GM19438 (cell line): ENCODE data around the gene TFDP1.

Experiments
- ATAC-seq: cut with Tn5 transposase; IDR thresholded peaks from one replicate; pipeline ENCODE4 v1.9.1; 2021; ENCODE audit warnings: low read depth; ENCODE audit not compliant: unreplicated experiment

The TFDP1 gene

DNA sequence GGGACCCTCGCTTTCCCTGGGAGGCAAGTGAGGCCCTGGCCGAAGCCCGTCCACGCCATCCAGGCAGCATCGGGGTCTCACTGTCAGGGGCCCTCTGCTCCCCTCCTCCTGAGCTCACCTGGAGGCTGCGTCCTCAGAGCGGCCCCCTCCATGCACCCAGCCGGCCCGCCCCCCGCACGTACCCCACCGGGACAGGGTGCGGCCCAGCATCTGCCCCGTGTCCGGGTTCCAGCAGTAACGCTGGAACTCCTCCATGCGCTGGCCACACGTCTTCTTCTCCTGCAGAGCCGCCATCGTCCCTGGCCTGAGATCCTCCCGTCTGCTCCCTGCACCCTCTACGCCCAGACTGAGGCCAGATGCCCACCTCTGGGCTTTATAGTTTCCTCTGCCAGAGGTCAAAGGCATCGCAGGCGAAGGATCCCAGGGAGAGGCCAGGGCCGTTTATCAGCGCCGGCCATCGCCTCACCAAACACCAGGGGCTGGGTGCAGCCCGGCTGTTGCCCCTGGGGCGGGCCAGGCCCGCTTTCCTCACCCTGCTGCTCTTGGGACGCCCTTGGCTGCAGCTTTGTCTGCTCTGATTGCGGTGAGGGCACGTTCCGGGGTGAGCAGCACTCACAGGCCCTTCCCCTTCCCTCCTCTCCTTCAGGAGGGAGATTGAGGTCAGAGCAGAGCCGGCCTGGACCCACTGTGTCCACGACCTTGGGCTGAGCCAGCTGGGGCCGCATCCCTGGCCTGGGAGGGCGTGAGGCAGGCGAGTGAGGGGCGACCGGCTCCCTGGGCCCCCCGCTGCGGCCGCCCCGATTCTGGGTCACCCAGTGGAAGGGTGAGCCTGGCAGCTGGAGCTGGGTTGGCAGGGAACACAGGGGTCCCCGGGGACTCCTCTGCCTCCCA is 73.5 kb downstream of the TFDP1 start, which contains the start of gene ATP4B:
Gene ATP4B, minus strand, starts transcription at position 348 of the 891 bp plus-strand sequence. Its CDS starts 54 bp downstream, at position 294.
- no peak for ATAC-seq

DNA sequence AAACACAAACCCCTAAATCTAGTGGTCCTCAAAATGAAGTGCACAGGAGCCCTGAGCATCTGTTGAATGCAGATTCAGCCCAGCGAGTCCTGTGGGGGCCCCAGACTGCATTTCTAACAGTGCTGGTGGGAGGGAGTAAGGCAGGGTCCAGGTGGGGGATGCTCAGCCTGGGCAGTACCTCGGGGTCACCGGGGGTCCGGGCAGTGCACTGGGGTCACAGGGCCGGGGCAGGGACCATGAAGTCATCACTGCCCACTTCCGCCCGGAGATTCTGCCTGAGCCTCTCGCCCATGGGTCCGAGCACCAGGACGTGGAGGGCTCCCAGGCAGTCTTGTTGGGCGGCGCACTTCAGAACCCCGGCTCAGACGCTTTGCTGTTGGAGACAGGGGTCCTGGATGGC is 74.3 kb downstream of the TFDP1 start:
- ATAC-seq, result no peak

DNA sequence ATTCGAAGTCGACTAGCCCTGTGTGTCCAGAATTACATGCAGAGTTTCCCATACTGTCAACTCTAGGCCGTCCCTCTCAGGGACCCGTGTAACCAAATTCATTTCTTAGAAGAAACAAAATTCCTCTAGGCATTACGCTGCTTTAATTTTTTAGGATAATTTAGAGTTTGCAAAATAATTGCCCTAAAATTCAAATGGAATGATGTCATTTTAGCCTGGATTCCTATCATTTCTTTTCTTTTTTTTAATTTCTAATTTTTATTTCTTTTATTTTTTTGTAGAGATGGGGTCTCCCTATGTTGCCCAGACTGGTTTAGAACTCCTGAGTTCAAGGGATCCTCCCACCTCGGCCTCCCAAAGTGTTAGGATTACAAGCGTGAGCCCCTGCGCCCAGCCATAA is 74.8 kb downstream of the TFDP1 start:
- ATAC-seq, result no peak

DNA sequence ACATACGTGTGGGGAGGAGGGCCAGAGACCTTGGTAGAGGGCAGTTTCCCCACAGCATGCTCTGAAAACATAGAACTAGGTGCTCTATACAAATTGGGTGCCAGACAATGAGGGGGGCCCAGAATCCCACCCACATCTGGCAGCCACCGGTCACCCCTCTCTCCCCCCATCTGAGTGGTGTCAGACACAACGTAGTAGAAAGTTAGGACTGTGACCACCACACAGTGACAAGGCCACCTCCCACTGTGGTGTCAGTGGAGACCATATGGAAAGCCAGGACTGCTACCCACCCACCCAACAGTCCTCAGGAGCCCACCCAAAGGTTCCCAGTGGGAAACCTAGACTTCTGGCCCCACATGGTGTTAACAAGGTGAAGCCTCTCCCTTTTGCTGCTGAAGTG is 75.5 kb downstream of the TFDP1 start:
- ATAC-seq, result no peak

DNA sequence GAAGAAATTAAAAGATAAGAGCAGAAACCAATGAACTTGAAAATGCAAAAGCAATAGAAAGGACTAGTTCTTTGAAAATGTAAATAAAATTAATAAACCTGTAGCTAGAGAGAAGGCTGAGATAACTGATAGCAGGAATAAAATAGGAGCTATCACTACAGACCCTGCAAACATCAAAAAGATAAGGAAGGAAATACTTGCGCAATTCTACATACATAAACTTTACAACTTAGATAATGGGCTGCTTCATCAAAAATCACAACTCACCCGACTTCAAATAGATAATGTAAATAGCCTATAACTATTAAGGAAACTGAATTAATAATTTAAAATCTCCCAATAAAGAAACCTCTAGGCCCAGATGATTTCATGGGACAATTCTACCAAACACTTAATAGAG is 77.0 kb downstream of the TFDP1 start:
- no peak for ATAC-seq

DNA sequence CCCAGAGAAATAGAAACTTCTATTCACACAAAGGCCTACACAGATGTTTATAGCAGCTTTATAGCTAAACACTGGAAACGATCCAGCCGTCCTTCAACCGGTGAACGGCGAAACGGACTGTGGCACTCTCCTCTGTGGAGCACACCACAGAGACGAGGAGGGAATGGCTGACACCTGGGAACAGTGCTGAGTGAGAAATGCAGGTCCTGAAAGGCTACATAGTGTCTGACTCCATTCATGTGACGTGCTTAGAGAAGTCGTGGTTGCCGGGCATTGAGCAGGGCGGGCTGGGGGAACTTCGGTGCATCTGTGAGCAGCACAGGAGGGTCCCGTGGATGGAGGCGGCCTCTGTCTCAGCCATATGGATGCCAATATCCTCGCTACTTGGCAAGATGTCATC is 79.4 kb downstream of the TFDP1 start:
- ATAC-seq, result no peak

DNA sequence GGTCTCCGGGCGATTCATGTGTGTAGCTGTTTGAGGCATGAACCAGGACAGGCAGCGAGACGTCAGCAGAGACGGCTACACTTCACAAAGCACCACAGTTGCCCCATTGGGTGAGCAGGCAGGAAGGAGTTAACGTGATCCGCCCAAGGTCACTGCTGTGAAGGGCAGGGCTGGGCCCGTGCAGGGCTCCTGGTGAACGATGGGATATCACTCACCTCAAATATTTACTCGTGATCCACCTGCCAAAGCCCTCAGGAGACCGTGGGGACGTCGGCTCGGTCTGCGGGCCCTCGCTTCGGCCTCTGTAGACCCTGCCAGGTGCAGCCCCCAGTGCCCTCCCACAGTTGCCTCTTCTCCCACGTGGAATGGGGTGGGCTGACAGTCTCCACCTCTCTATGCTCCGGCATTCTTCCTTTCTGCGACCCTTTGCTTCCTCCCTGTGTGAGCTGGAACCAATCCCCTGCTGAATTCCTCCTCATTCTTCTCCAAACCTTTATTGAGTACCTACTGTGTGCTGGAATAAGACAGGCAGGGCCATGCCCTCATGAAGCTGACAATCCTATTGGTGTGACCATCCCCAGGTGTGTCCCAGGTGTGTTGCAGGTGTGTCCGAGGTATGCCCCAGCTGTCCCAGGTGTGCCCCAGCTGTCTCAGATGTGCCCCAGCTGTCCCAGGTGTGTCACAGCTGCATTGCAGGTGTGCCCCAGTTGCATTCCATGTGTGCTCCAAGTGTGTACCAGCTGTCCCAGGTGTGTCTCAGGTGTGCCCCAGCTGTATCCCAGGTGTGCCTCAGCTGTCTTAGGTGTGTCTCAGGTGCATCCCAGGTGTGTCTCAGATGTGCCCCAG is 80.4 kb downstream of the TFDP1 start:
- no peak for ATAC-seq

DNA sequence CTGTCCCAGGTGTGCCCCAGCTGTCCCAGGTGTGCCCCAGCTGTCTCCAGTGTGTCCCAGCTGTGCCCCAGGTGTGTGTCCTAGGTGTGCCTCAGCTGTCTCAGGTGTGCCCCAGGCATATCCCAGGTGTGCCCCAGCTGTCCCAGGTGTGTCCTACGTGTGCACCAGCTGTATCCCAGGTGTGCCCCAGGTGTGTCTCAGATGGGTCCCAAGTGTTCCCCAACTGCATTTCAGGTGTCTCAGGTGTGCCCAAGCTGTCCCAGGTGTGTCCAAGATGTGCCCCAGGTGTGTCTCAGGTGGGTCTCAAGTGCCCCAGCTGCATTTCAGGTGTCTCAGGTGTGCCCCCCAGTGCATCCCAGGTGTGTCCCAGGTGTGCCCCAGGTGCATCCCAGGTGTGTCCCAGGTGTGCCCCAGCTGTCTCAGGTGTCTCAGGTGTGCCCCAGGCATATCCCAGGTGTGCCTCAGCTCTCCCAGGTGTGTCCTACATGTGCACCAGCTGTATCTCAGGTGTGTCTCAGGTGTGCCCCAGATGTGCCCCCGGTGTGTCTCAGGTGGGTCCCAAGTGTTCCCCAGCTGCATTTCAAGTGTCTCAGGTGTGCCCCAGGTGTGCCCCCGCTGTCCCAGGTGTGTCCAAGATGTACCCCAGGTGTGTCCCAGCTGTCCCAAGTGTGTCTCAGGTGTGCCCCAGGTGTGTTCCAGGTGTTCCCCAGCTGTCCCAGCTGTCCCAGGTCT is 81.2 kb downstream of the TFDP1 start:
- no peak for ATAC-seq

DNA sequence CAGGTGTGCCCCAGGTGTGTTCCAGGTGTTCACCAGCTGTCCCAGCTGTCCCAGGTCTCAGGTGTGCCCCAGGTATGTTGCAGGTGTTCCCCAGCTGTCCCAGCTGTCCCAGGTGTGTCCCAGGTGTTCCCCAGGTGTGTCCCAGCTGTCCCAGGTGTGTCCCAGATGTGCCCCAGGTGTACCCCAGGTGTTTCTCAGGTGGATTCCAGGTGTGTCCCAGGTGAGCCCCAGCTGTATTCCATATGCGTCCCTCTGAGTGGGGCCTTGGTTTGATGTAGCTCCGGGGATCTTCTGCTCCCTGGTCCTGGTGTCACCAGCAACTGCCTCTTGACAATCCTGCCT is 81.7 kb downstream of the TFDP1 start:
- ATAC-seq, result no peak

DNA sequence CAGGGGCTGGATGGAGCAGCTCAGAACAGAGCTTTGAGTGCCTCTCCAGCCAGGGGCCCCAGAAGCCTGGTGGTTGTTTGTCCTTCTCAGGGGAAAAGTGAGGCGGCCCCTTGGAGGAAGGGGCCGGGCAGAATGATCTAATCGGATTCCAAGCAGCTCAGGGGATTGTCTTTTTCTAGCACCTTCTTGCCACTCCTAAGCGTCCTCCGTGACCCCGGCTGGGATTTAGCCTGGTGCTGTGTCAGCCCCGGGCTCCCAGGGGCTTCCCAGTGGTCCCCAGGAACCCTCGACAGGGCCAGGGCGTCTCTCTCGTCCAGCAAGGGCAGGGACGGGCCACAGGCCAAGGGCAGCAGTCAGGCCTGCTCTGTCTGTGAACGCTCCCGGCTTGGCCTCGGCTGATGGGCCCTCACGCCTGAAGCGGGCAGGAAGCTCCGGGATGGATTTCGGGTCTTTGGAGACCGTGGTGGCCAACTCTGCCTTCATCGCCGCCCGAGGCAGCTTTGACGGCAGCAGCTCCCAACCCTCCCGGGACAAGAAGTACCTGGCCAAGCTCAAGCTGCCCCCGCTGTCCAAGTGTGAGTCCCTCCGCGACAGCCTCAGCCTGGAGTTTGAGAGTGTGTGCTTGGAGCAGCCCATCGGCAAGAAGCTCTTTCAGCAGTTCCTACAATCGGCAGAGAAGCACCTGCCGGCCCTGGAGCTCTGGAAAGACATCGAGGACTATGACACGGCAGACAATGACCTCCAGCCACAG is 82.6 kb downstream of the TFDP1 start, which contains the start of gene GRK1:
Gene GRK1, plus strand, starts transcription at position 269 of the 751 bp plus-strand sequence. Its CDS starts 168 bp downstream, at position 437.
- ATAC-seq, result no peak

DNA sequence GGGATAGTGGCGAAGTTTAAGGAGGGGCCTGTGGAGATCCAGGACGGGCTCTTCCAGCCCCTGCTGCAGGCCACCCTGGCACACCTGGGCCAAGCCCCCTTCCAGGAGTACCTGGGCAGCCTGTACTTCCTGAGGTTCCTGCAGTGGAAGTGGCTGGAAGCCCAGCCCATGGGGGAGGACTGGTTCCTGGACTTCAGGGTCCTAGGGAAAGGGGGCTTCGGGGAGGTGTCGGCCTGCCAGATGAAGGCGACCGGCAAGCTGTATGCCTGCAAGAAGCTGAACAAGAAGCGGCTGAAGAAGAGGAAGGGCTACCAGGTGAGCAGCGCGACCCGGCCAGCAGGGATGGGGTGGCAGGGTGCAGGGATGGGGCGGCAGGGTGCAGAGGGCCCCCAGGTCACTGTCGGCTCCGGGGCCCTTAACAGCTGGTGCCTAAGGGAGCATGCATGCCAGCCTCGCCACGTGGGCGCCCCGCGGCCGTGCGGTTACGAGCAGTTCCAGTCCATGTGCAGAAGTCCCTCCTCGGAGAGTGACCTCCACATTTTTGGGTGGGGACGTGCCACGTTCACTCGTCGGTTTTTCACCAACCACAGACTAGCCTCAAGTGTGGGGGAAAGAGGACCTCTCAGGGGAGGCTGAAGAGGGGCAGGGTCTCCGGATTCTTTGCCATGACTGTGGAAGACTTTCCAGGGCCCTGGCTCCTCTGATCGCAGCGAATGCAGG is 83.4 kb downstream of the TFDP1 start:
- ATAC-seq, result no peak

DNA sequence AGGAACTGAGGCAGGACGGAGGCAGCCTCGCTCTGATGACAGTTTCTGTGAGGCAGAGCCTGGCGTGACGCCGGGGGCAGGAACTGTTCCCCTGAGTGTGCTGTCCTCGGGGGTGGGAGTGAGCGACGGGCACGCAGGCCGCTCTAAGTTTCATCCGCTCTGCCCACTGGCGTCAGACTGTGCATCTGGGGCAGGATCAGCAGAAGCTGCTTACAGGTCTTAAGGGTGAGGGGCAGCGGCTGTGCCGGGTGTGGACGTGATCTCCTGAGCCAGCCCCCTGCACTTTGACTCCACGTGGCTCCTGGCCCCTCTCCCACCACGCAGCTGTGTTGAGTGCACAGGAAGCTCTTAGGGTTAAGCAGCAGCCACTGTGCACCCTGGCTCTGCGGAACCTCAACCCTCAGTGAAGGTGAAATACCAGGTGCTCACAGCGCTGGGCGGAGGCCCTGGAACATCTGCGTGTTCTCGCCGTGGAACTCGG is 84.0 kb downstream of the TFDP1 start:
- ATAC-seq, result no peak

DNA sequence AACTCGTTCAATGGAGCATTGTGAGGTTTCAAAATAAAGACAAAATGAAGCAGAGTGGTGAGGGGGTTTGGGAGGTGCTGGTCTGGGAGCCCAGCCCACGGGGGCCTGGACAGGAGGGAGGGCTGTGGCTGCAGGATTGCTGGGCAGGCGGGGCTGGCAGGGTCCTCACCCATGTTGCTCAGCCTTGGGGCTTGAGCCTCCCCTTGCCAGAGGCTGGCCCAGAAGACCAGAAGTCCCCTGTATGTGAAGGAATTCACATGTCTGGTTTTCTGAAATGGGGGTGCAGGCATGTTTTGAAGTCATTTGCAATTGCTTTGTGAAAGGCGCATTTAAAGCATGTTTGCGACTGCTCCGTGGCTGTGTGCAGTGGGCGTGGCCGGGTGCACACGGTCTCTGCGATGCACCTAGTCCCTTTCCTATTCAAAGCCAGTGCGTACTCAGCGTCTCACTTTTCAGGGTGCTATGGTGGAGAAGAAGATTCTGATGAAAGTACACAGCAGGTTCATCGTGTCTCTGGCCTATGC is 84.7 kb downstream of the TFDP1 start:
- no peak for ATAC-seq

DNA sequence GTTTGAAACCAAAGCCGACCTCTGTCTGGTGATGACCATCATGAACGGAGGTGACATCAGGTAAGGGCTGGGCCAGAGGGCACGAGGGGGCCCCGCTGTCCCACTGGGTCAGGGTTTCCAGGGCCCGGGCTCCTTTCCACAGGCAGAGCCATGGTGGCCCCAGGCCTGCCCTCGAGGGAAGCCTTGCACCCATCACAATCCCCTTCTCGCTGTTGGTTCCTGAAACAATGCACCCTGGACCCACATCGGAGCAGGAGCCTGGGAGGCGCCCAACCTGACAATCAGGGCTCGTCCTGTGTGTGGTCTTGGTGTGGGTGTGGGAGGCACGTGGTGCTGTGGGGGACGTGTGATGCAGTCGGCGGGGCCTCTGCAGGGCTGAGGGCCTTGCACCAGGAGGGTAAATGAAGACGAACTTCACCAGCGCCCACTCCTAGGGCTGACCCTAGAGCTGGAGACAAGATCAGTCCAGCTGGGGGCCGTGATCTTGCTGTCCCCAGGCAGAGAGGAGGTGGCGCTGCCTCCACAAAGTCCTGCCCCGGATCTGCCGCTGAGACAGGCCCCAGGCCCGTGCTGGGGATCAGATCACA is 85.3 kb downstream of the TFDP1 start:
- no peak for ATAC-seq

DNA sequence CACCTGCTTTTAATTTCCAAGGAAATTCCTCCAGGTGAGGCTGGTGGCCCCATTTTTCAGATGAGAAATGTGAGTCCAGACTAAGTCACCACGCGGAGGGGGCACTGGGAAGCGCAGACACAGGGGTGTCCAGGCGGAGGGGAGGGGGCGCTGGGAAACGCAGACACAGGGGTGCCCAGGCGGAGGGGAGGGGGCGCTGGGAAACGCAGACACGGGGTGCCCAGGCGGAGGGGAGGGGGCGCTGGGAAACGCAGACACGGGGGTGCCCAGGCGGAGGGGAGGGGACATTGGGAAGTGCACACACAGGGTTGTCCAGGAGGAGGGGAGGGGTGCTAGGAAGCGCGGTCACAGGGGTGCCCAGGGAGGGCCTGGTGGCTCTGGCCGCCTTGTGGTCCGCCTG is 86.0 kb downstream of the TFDP1 start:
- no peak for ATAC-seq

DNA sequence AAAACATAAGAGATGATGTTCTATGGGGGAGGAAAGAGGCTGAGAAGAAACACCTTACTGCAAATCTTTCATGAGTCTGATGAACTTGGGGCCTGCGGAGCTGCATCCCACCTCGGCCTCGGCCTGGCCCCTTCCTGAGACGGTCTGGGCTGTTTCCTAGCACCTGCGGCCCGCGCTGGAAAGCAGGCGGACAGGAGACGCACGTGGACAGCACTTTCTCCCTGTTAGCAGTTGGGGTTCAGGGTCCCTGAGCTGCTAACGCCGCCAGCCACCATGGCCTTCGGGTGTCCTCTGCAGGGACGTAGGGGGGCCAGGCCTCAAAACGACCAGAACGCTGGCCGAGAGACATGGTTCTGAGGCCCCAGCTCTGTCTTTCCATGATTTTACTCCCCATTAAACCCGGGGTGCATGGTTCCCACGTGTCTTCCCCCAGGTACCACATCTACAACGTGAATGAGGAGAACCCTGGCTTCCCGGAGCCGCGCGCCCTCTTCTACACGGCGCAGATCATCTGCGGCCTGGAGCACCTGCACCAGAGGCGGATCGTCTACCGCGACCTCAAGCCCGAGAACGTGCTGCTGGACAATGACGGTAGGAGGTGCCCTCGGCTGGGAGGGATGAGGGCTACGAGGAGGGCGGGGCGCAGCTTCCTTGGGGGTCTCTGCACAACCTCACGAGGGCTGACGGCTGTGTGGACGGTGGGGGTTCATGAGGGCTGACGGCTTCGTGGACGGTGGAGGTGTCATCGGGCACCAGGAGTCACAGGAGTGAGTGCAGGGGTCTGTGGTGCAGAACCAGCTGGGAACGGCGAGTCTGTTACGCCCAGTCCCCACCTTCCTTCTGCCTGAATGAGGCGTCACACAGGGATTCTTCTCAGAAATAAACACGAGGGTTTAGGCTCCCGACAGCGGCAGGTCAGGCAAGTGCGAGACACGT is 86.8 kb downstream of the TFDP1 start:
- ATAC-seq, result no peak

DNA sequence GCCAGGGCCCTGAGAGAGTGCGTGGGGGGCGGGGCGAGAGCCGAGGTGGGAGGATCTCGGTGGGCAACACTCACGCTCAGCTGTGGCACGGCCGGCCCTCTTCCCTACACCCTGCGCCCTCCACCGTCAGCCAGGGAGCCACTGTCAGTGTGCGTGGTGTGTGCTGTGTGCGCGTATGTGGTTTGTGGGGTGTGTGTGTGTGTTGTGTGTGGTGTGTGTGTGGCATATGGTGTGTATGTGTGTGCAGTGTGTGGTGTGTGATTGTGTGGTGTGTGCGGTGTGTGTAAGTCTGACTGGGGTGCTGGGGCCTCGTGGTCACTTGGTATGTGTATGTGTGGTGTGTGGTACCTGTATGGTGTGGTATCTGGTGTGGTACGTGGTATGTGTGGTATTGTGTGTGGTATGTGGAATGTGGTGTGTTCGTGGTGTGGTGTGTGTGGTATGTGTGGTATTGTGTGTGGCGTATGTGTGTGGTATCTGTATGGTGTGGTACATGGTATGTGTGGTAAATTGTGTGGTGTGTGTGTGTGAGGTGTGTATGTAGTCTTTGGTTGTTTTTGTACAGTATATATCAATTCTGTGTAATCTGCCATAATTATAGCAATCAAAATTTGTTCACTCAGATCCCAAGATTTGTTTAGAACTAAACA is 87.6 kb downstream of the TFDP1 start:
- ATAC-seq, result no peak
